Prostate gland (tissue), 2 donors: ENCODE measurements around the gene WDR3. TPM values are rescaled to one million over a fixed set of nuclear protein-coding genes. Genes with fewer than 3 reads are reported as not detected.

ENCODE experiments used
- DNase-seq: peaks from one replicate; pipeline ENCODE4 v3.0.0-alpha.2; 2019; ENCODE audit warnings: low spot score
- H3K27ac ChIP-seq, 2 donors: fragments of 200-600 bp; sonication (generic); 2 replicates each; pipeline ENCODE4 v1.5.1; 2017 to 2019
- H3K27me3 ChIP-seq: fragments of 200-600 bp; sonication (generic); replicated peaks from 2 replicates; pipeline ENCODE4 v1.5.1; 2019; ENCODE audit not compliant: insufficient read depth
- H3K36me3 ChIP-seq, 2 donors: fragments of 200-600 bp; sonication (generic); 1 replicate in 1 of 2; 2 replicates in 1 of 2; pipeline versions ENCODE4 v1.5.1 to v1.8.1; 2017 to 2019
- H3K4me1 ChIP-seq: fragments of 200-600 bp; sonication (generic); replicated peaks from 2 replicates; pipeline ENCODE4 v1.5.1; 2019
- H3K4me3 ChIP-seq, 2 donors: fragments of 200-600 bp; sonication (generic); 2 replicates each; pipeline ENCODE4 v1.5.1; 2017 to 2019
- H3K9me3 ChIP-seq: fragments of 200-600 bp; sonication (generic); 2 replicates; pipeline ENCODE4 v1.5.1; 2017
- POLR2A ChIP-seq: fragments of 450-650 bp; IDR thresholded peaks from one replicate; pipeline ENCODE4 v1.6.1; 2016; ENCODE audit warnings: antibody characterized with exemption, mild to moderate bottlenecking
- POLR2AphosphoS5 ChIP-seq: sonication (generic); formaldehyde crosslinking; IDR thresholded peaks from one replicate; pipeline ENCODE4 v1.6.1; 2017; ENCODE audit warnings: antibody characterized with exemption
- WGBS: methylation state at CpG from one replicate; pipeline ENCODE4 v1.1.5; 2018; 5-methylcytosine and 5-hydroxymethylcytosine counted together
- intact Hi-C: fragments of 100-400 bp; cut with DNase I; formaldehyde crosslinking; loops from one replicate; pipeline ENCODE4 v1.14.2; 2022
- total RNA-seq, 2 donors: library from RNA; depleted of rRNA; stranded (reverse); fragments of >200 nt; gene quantifications; one replicate each; pipeline ENCODE4 v1.1.0, GENCODE V29; 2016
- TF ChIP-seq, protein P1 (sequence below), 4 experiments: fragments of 200-600 bp in 2 of 4; fragments of 450-650 bp in 2 of 4; sonication (generic) in 2 of 4; IDR thresholded peaks; 1 replicate in 3 of 4; 2 replicates in 1 of 4; pipeline ENCODE4 v1.5.1; 2016 to 2019; ENCODE audit warnings: antibody characterized with exemption in 4 of 4, mild to moderate bottlenecking in 2 of 4, moderate library complexity in 2 of 4

Gene WDR3
- total RNA-seq, 2 donors from 2014 or later, result 15.6 to 20.6 TPM

DNA sequence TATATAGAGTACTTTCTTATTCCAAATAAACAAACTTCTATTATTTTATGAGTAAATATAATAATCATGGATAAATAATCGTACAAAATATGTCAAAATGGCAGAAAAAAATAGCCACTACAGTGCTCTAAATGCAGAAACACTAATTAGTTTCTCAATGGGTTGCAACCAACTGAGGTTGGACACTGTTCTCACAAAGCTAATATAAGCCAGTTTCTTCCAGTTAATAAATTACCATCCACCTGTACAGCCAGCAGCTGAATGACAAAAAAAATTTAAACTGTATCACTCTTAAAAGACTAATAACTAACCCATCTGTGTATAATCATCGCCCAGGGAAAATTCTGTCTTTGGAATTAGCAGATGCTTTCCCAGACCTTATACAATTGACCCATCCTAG is 37.0 kb upstream of the WDR3 start:
- Histone ChIP-seq H3K4me3 (no peak overlapping the region), H3K36me3 (no peaks in the 10 kb centered on the region), H3K9me3 (no peaks in the 10 kb centered on the region), H3K27ac (no peak overlapping the region), H3K4me1 (no peaks in the 10 kb centered on the region), H3K27me3 (no peaks in the 10 kb centered on the region)
- intact Hi-C loops, result loop anchor here (5.0 kb wide), 1 partner anchor 360 kb away; no protein-coding TSS in a partner anchor
- DNase-seq, result no peak
- TF ChIP-seq POLR2A (no peak), POLR2AphosphoS5 (no peak)
- TF ChIP-seq, protein P1, sequence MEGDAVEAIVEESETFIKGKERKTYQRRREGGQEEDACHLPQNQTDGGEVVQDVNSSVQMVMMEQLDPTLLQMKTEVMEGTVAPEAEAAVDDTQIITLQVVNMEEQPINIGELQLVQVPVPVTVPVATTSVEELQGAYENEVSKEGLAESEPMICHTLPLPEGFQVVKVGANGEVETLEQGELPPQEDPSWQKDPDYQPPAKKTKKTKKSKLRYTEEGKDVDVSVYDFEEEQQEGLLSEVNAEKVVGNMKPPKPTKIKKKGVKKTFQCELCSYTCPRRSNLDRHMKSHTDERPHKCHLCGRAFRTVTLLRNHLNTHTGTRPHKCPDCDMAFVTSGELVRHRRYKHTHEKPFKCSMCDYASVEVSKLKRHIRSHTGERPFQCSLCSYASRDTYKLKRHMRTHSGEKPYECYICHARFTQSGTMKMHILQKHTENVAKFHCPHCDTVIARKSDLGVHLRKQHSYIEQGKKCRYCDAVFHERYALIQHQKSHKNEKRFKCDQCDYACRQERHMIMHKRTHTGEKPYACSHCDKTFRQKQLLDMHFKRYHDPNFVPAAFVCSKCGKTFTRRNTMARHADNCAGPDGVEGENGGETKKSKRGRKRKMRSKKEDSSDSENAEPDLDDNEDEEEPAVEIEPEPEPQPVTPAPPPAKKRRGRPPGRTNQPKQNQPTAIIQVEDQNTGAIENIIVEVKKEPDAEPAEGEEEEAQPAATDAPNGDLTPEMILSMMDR (IDR thresholded peaks at IDR 0.05), result no peak
- WGBS, result 97% methylated on average over 2 of the region's 2 CpGs

DNA sequence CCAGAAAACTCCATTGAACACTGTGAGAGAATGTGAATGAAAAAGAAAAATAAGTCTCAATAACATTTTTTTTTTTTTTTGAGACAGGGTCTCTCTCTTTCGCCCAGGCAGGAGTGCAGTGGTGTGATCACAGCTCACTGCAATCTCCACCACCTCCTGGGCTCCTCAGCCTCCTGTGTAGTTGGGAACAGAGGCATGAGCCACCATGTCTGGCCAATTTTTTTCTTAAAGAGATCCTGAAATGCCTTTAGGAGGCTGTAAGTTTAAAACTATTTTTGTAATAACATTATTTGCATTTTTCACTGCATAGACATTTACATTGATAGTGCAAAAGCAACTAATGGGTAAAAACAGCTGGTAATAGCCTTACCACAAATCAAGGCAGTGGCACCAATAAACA is 35.5 kb upstream of the WDR3 start:
- Histone ChIP-seq H3K4me3 (no peak overlapping the region), H3K4me1 (no peaks in the 10 kb centered on the region), H3K27me3 (no peaks in the 10 kb centered on the region), H3K9me3 (no peaks in the 10 kb centered on the region), H3K27ac (no peak overlapping the region), H3K36me3 (no peaks in the 10 kb centered on the region)
- TF ChIP-seq, protein P1 (IDR thresholded peaks at IDR 0.05), result no peak
- TF ChIP-seq POLR2A (no peak), POLR2AphosphoS5 (no peak)
- 96% methylated on average over 1 of the region's 1 CpG for WGBS
- intact Hi-C loops, result loop anchor here (5.0 kb wide), 1 partner anchor 362 kb away; no protein-coding TSS in a partner anchor
- DNase-seq, result no peak

DNA sequence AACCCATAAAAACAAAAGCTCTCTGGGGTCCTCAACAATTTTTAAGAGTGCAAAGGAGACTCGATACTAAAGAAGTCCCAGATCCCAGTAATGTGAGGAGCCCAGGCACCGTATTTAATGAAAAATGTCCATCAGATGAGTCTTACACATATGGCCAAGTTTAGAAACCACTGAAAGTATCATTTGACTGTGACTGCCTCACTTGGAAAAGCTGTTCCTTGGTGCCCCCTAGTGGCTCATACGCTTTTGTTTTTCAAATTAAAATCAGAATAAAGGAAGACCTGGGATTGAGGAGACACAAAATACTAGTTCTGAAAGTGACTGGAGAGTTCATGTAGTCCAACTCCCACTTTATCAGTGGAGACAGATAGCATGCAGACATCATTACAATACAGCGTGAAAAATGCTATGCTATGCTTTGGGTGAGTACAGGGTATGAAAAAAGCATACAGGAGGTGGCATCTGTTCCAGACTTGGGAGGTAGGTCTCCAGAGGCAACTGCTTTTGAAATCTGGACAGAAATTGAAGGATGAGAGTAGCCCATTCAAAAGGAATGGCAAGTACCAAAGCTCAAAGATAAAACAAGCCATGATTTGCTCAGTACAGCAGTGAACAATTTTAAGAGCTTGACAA is 33.9 kb upstream of the WDR3 start:
- H3K27ac ChIP-seq, result no peak overlapping the region
- H3K9me3 ChIP-seq, result no peaks in the 10 kb centered on the region
- no peaks in the 10 kb centered on the region for H3K4me1 ChIP-seq
- no peaks in the 10 kb centered on the region for H3K27me3 ChIP-seq
- TF ChIP-seq POLR2AphosphoS5 (no peak), POLR2A (no peak)
- TF ChIP-seq, protein P1 (IDR thresholded peaks at IDR 0.05), result peak; percentile 31 to 67 (median 58)
- intact Hi-C loops, result loop anchor here (5.0 kb wide), 3 partner anchors 83 to 383 kb away; no protein-coding TSS in a partner anchor
- no peaks in the 10 kb centered on the region for H3K36me3 ChIP-seq
- no peak overlapping the region for H3K4me3 ChIP-seq
- DNase-seq, result peak; percentile 61
- WGBS, result 10% methylated on average over 4 of the region's 4 CpGs

DNA sequence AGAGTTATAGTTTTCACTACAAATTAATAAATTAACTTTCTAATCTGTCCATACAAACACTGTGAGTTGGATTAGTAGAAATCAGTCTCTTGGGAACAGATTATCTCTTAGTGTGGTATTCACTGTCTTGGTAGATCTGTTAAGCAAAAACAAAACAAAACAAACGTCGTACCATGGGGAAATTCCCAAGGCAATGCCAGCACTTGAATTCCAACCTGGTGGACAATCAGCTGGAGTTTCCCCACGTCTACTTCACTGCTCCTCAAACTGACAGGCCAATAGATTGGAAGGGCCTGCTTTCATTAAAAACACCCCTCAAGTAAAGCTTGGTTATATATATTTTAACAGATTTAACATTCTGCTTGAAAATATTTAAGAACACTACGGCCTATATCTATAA is 32.0 kb upstream of the WDR3 start:
- intact Hi-C loops, result loop anchor here (5.0 kb wide), 3 partner anchors 85 to 385 kb away; no protein-coding TSS in a partner anchor
- H3K9me3 ChIP-seq, result no peaks in the 10 kb centered on the region
- no peak overlapping the region for H3K27ac ChIP-seq
- no peaks in the 10 kb centered on the region for H3K27me3 ChIP-seq
- DNase-seq, result no peak
- 38% methylated on average over 4 of the region's 4 CpGs for WGBS
- TF ChIP-seq POLR2A (no peak), POLR2AphosphoS5 (no peak)
- TF ChIP-seq, protein P1 (IDR thresholded peaks at IDR 0.05), result no peak
- H3K4me1 ChIP-seq, result no peaks in the 10 kb centered on the region
- H3K36me3 ChIP-seq, result no peaks in the 10 kb centered on the region
- H3K4me3 ChIP-seq, result no peak overlapping the region

- TF ChIP-seq POLR2A, result no peak
- TF ChIP-seq POLR2AphosphoS5, result no peak
- TF ChIP-seq, protein P1 (IDR thresholded peaks at IDR 0.05), result no peak
- Histone ChIP-seq H3K4me3 (no peak overlapping the region), H3K4me1 (no peaks in the 10 kb centered on the region), H3K27me3 (no peaks in the 10 kb centered on the region), H3K9me3 (no peaks in the 10 kb centered on the region), H3K36me3 (no peaks in the 10 kb centered on the region), H3K27ac (no peak overlapping the region)
- intact Hi-C loops, result loop anchor here (5.0 kb wide), 3 partner anchors 88 to 388 kb away; no protein-coding TSS in a partner anchor
- 77% methylated on average over 1 of the region's 1 CpG for WGBS
- no peak for DNase-seq
Measured at GRCh38 chr1:117899801-117900200, 29.7 kb upstream of the WDR3 start.
